Measurements from ENCODE around the gene PKIB. TPM values are rescaled to one million over a fixed set of nuclear protein-coding genes. Genes with fewer than 3 reads are reported as not detected.

Gene PKIB
- polyA plus RNA-seq, 2 of the 4 experiments (the other 2 are of a cell fraction), result 0.37 to 1.5 TPM

DNA sequence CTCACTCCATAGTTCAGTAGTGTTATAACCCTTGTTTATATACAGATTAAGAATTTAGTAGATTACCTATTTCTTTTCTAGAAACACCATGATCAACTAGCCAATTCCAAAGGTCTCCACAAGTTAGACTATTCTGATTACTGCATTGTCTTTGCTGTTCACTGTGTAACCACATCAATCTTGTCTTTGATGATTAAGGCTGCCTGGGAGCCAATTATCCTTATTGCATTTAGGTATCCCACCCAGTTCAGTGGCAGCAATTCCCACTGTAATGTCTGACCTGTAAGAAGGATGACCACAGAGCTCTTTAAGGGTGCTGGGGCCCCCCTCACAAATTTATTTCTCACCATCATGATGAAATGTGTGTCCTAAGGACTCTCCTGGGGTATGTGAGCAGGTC lies 40.2 kb downstream of the PKIB start:
- ChIA-PET CTCF (no interaction called here), POLR2A (no interaction called here)
- Histone ChIP-seq H3K4me3 (no peak overlapping the region), H3K4me1 (peaks cover 15% of the 10 kb centered on the region), H3K4me2 (no peak overlapping the region), H3K27ac (no peak overlapping the region), H3K9me3 (no peaks in the 10 kb centered on the region)
- no peak for DNase-seq (ENCODE audit: low read depth in 1 of 2, low spot score in 1 of 2)
- no peak for ATAC-seq
- TF ChIP-seq RARB (CRISPR knock-in tag; IDR thresholded peaks at IDR 0.05) (no peak), CHD2 (IDR thresholded peaks at IDR 0.05; ENCODE audit: low read length, partially characterized antibody) (no peak), HOXB13 (CRISPR knock-in tag; IDR thresholded peaks at IDR 0.05; ENCODE audit: low read depth) (no peak), FOSB (CRISPR knock-in tag; IDR thresholded peaks at IDR 0.05) (no peak), CBX8 (IDR thresholded peaks at IDR 0.05) (no peak)
- TF ChIP-seq, protein P1, sequence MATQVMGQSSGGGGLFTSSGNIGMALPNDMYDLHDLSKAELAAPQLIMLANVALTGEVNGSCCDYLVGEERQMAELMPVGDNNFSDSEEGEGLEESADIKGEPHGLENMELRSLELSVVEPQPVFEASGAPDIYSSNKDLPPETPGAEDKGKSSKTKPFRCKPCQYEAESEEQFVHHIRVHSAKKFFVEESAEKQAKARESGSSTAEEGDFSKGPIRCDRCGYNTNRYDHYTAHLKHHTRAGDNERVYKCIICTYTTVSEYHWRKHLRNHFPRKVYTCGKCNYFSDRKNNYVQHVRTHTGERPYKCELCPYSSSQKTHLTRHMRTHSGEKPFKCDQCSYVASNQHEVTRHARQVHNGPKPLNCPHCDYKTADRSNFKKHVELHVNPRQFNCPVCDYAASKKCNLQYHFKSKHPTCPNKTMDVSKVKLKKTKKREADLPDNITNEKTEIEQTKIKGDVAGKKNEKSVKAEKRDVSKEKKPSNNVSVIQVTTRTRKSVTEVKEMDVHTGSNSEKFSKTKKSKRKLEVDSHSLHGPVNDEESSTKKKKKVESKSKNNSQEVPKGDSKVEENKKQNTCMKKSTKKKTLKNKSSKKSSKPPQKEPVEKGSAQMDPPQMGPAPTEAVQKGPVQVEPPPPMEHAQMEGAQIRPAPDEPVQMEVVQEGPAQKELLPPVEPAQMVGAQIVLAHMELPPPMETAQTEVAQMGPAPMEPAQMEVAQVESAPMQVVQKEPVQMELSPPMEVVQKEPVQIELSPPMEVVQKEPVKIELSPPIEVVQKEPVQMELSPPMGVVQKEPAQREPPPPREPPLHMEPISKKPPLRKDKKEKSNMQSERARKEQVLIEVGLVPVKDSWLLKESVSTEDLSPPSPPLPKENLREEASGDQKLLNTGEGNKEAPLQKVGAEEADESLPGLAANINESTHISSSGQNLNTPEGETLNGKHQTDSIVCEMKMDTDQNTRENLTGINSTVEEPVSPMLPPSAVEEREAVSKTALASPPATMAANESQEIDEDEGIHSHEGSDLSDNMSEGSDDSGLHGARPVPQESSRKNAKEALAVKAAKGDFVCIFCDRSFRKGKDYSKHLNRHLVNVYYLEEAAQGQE (IDR thresholded peaks at IDR 0.05), result no peak
- FAIRE-seq, result no peak

DNA sequence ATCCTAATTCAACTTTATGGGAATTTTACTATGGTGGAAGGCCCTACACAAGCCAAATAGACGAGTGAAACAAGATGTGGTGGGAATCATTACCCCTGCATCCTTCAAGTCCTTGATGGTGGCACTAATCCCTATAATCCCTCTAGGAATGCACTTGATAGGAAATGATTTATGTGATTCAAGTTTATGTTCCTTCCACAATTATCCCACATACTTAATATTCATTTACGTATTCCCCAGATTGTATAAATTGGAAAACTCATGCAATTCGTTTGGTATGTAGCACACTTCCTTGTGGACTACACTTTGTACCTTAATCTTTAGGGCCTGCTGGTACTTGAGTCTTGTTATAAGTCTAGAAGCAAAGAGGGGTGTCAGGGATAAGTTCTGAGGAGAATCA lies 40.8 kb downstream of the PKIB start:
- Histone ChIP-seq H3K4me3 (no peak overlapping the region), H3K4me1 (peaks cover 15% of the 10 kb centered on the region), H3K4me2 (no peak overlapping the region), H3K27ac (no peak overlapping the region), H3K9me3 (no peaks in the 10 kb centered on the region)
- ChIA-PET POLR2A (no interaction called here), CTCF (no interaction called here)
- DNase-seq (ENCODE audit: low read depth in 1 of 2, low spot score in 1 of 2) (no peak), ATAC-seq (no peak), FAIRE-seq (no peak)
- WGBS (ENCODE audit: missing lambda C conversion rate), result 57% methylated on average over 3 of the region's 3 CpGs
- TF ChIP-seq KDM5A (IDR thresholded peaks at IDR 0.05) (no peak), HEYL (CRISPR knock-in tag; IDR thresholded peaks at IDR 0.05) (no peak), RNF2 (IDR thresholded peaks at IDR 0.05; ENCODE audit: borderline replicate concordance, low read depth) (no peak), SMC3 (IDR thresholded peaks at IDR 0.05) (no peak), GATA3 (IDR thresholded peaks at IDR 0.05; ENCODE audit: borderline replicate concordance) (no peak), ZFP36 (IDR thresholded peaks at IDR 0.05; ENCODE audit: borderline replicate concordance, partially characterized antibody) (no peak), ZC3H11A (IDR thresholded peaks at IDR 0.05) (no peak), RARB (CRISPR knock-in tag; IDR thresholded peaks at IDR 0.05) (no peak), JUNB (IDR thresholded peaks at IDR 0.05) (no peak), JUN (IDR thresholded peaks at IDR 0.05) (no peak), POLR2A (IDR thresholded peaks at IDR 0.05; ENCODE audit: low read length) (no peak), FOSL2 (IDR thresholded peaks at IDR 0.05) (no peak), FOSL2 (CRISPR knock-in tag; IDR thresholded peaks at IDR 0.05) (no peak), HOXB5 (CRISPR knock-in tag; IDR thresholded peaks at IDR 0.05) (no peak), NPAS2 (CRISPR knock-in tag; IDR thresholded peaks at IDR 0.05; ENCODE audit: borderline replicate concordance) (no peak), MAFK (IDR thresholded peaks at IDR 0.05; ENCODE audit: partially characterized antibody) (no peak), CHD4 (IDR thresholded peaks at IDR 0.05; ENCODE audit: borderline replicate concordance) (no peak), NFE2L2 (conservative IDR thresholded peaks at IDR 0.05; ENCODE audit: low read length) (no peak)
- TF ChIP-seq, protein P2, sequence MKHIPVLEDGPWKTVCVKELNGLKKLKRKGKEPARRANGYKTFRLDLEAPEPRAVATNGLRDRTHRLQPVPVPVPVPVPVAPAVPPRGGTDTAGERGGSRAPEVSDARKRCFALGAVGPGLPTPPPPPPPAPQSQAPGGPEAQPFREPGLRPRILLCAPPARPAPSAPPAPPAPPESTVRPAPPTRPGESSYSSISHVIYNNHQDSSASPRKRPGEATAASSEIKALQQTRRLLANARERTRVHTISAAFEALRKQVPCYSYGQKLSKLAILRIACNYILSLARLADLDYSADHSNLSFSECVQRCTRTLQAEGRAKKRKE (CRISPR knock-in tag; IDR thresholded peaks at IDR 0.05; ENCODE audit: low read depth), result no peak
- TF ChIP-seq, protein P3, sequence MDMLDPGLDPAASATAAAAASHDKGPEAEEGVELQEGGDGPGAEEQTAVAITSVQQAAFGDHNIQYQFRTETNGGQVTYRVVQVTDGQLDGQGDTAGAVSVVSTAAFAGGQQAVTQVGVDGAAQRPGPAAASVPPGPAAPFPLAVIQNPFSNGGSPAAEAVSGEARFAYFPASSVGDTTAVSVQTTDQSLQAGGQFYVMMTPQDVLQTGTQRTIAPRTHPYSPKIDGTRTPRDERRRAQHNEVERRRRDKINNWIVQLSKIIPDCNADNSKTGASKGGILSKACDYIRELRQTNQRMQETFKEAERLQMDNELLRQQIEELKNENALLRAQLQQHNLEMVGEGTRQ (IDR thresholded peaks at IDR 0.05), result no peak

Measured in A549 (cell line).